ENCODE data around the gene SLMAP.

The SLMAP gene

DNA sequence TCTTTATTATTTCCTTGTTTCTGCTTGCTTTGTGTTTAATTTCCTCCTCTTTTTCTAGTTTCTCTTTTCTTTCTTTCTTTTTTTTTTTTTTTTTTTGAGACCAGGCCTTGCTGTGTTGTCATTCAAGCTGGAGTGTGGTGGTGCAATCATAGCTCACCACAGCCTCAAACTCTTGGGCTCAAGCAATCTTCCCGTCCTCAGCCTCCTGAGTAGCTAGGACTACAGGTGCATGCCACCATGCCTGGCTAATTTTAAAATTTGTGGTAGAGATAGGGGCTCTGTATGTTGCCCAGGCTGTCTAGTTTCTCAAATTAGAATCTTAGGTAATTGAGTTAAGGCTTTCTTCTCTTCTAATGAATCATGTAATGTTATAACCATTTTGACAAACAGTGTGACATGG lies 22.4 kb downstream of the SLMAP start:
- H3K27me3 ChIP-seq (ENCODE audit: control insufficient read depth in 1 of 2, insufficient read depth in 1 of 2, low read length in 2 of 2): no peaks in the 10 kb centered on the region
- no peak overlapping the region for H4K8ac ChIP-seq (ENCODE audit: low read length)
- no peak overlapping the region for H3K4me2 ChIP-seq (ENCODE audit: low read length, poor library complexity, severe bottlenecking)
- H3K4me1 ChIP-seq (ENCODE audit: control insufficient read depth, insufficient read depth, low read depth, low read length): no peaks in the 10 kb centered on the region
- H2BK5ac ChIP-seq (ENCODE audit: low read depth, low read length, poor library complexity, severe bottlenecking): no peak overlapping the region
- H2BK15ac ChIP-seq (ENCODE audit: low read depth, poor library complexity, severe bottlenecking): no peak overlapping the region
- H3K4ac ChIP-seq (ENCODE audit: low read depth in 1 of 2, low read length in 2 of 2): no peak overlapping the region
- no peak overlapping the region for H2BK120ac ChIP-seq (ENCODE audit: low read depth, low read length)
- peaks cover 12% of the 10 kb centered on the region for H3K79me1 ChIP-seq (replicated peaks; ENCODE audit: low read length, poor library complexity, severe bottlenecking)
- H3K23ac ChIP-seq (ENCODE audit: low read length in 2 of 2): no peak overlapping the region
- DNase-seq: peak; percentile 46
- 85% methylated on average over 1 of the region's 1 CpG for WGBS
- H3K14ac ChIP-seq (ENCODE audit: low read length in 2 of 2): no peak overlapping the region
- no peak overlapping the region for H3K27ac ChIP-seq (ENCODE audit: low read length, poor library complexity, severe bottlenecking)
- H2BK12ac ChIP-seq (ENCODE audit: low read length in 2 of 2): no peak overlapping the region
- H3K18ac ChIP-seq (ENCODE audit: low read depth in 1 of 2, low read length in 2 of 2): no peak overlapping the region
- H2AFZ ChIP-seq (ENCODE audit: low read depth, low read length): no peak overlapping the region
- H3K4me3 ChIP-seq (ENCODE audit: insufficient read depth in 1 of 2, low read depth in 1 of 2, low read length in 2 of 2): no peak overlapping the region
- H2AK5ac ChIP-seq (ENCODE audit: low read length, severe bottlenecking): no peak overlapping the region
- no peak overlapping the region for H3K9ac ChIP-seq (ENCODE audit: low read length)
- no peaks in the 10 kb centered on the region for H3K9me3 ChIP-seq (ENCODE audit: control insufficient read depth, low read length)
- H4K91ac ChIP-seq (ENCODE audit: low read length): no peak overlapping the region
- H3K36me3 ChIP-seq (ENCODE audit: control insufficient read depth in 1 of 2, insufficient read depth in 2 of 2, low read depth in 1 of 2, low read length in 2 of 2): no peaks in the 10 kb centered on the region

DNA sequence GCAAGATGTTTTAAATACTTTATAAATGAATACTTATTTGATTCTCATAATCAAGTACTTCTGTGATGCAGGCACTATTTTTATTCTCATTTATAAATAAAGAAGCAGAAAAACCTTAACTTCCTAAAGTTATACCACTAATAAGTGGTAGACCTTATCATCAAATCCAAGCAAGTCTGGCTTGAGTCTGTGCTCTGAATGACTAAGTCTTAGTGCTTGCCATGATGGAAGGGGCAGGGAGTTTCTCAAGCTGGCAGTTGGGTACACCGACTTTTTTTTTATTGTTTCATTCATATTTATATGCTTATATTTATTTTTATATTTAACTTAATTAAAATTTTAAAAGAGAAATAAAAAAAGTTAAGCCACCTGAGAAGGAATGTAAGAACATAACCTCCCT lies 23.6 kb downstream of the SLMAP start:
- H3K4me2 ChIP-seq (ENCODE audit: low read length, poor library complexity, severe bottlenecking): no peak overlapping the region
- H3K9ac ChIP-seq (ENCODE audit: low read length): no peak overlapping the region
- no peak overlapping the region for H2AFZ ChIP-seq (ENCODE audit: low read depth, low read length)
- H2BK120ac ChIP-seq (ENCODE audit: low read depth, low read length): no peak overlapping the region
- peaks cover 21% of the 10 kb centered on the region for H3K79me1 ChIP-seq (replicated peaks; ENCODE audit: low read length, poor library complexity, severe bottlenecking)
- peaks cover 2% of the 10 kb centered on the region for H3K4me1 ChIP-seq (ENCODE audit: control insufficient read depth, insufficient read depth, low read depth, low read length)
- no peak overlapping the region for H3K18ac ChIP-seq (ENCODE audit: low read depth in 1 of 2, low read length in 2 of 2)
- no peaks in the 10 kb centered on the region for H3K36me3 ChIP-seq (ENCODE audit: control insufficient read depth in 1 of 2, insufficient read depth in 2 of 2, low read depth in 1 of 2, low read length in 2 of 2)
- no peak overlapping the region for H4K91ac ChIP-seq (ENCODE audit: low read length)
- H2BK12ac ChIP-seq (ENCODE audit: low read length in 2 of 2): no peak overlapping the region
- no peak for DNase-seq
- H2BK15ac ChIP-seq (ENCODE audit: low read depth, poor library complexity, severe bottlenecking): no peak overlapping the region
- H3K14ac ChIP-seq (ENCODE audit: low read length in 2 of 2): no peak overlapping the region
- no peak overlapping the region for H3K23ac ChIP-seq (ENCODE audit: low read length in 2 of 2)
- no peaks in the 10 kb centered on the region for H3K9me3 ChIP-seq (ENCODE audit: control insufficient read depth, low read length)
- no peak overlapping the region for H3K27ac ChIP-seq (ENCODE audit: low read length, poor library complexity, severe bottlenecking)
- no peaks in the 10 kb centered on the region for H3K27me3 ChIP-seq (ENCODE audit: control insufficient read depth in 1 of 2, insufficient read depth in 1 of 2, low read length in 2 of 2)
- H3K4ac ChIP-seq (ENCODE audit: low read depth in 1 of 2, low read length in 2 of 2): no peak overlapping the region
- no peak overlapping the region for H2BK5ac ChIP-seq (ENCODE audit: low read depth, low read length, poor library complexity, severe bottlenecking)
- no peak overlapping the region for H4K8ac ChIP-seq (ENCODE audit: low read length)
- no peak overlapping the region for H2AK5ac ChIP-seq (ENCODE audit: low read length, severe bottlenecking)
- WGBS: no CpG with 5 or more reads among the region's 1 CpG
- no peak overlapping the region for H3K4me3 ChIP-seq (ENCODE audit: insufficient read depth in 1 of 2, low read depth in 1 of 2, low read length in 2 of 2)

DNA sequence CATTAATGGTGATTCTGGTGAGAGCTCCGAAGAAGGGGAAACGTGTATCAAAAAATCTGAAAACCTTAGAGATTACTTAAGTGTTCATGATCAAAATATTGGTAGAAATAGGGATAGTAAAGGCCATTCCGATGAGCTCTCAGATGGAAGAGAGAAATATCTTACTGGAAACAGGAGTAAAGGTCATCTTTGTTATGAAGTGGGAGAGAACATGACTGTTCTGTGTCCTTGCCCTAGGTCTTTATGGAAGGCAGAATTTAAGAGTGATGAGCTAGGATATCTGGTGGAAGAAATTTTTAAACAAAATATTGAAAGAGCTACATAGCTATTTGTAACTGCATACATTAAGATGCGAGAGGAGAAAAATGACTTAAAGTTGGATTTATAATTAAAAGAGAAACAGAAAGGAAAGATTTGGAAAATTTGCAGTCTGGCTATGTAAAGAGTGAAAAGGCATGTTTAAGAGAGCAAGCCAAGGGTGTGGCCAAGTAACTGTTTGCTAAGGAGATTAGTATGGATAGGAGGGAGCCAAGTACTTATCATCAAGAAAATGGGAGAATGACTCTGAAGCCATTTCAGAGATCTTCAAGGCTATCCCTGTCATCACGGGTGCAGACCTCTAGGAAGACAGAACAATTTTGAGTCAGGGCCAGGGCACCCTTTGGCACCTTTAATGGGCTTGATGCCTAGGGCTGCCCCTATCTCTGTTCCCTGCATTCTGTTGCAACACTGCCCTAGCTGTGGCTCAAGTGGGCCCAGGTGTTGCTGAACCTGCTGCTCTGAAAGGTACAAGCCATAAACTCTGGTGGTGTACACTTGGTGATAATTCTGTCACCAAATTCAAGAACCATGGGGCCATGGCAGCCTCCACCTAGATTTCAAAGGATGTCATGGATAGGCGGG lies 27.3 kb downstream of the SLMAP start:
- Histone ChIP-seq H4K91ac (ENCODE audit: low read length) (no peak overlapping the region), H3K18ac (ENCODE audit: low read depth in 1 of 2, low read length in 2 of 2) (no peak overlapping the region), H3K36me3 (ENCODE audit: control insufficient read depth in 1 of 2, insufficient read depth in 2 of 2, low read depth in 1 of 2, low read length in 2 of 2) (no peaks in the 10 kb centered on the region), H3K23ac (ENCODE audit: low read length in 2 of 2) (no peak overlapping the region), H3K4ac (ENCODE audit: low read depth in 1 of 2, low read length in 2 of 2) (no peak overlapping the region), H3K9ac (ENCODE audit: low read length) (peak overlapping the region; percentile 15), H2BK120ac (ENCODE audit: low read depth, low read length) (no peak overlapping the region), H2BK12ac (ENCODE audit: low read length in 2 of 2) (no peak overlapping the region), H2BK15ac (ENCODE audit: low read depth, poor library complexity, severe bottlenecking) (no peak overlapping the region), H4K8ac (ENCODE audit: low read length) (no peak overlapping the region), H3K14ac (ENCODE audit: low read length in 2 of 2) (no peak overlapping the region), H3K4me1 (ENCODE audit: control insufficient read depth, insufficient read depth, low read depth, low read length) (peaks cover 2% of the 10 kb centered on the region), H3K9me3 (ENCODE audit: control insufficient read depth, low read length) (no peaks in the 10 kb centered on the region), H2AFZ (ENCODE audit: low read depth, low read length) (no peak overlapping the region), H3K4me2 (ENCODE audit: low read length, poor library complexity, severe bottlenecking) (no peak overlapping the region), H3K27me3 (ENCODE audit: control insufficient read depth in 1 of 2, insufficient read depth in 1 of 2, low read length in 2 of 2) (no peaks in the 10 kb centered on the region), H3K79me1 (replicated peaks; ENCODE audit: low read length, poor library complexity, severe bottlenecking) (peaks cover 20% of the 10 kb centered on the region), H2BK5ac (ENCODE audit: low read depth, low read length, poor library complexity, severe bottlenecking) (no peak overlapping the region), H2AK5ac (ENCODE audit: low read length, severe bottlenecking) (no peak overlapping the region), H3K4me3 (ENCODE audit: insufficient read depth in 1 of 2, low read depth in 1 of 2, low read length in 2 of 2) (peak overlapping the region in 1 of 2 experiments; percentile 42), H3K27ac (ENCODE audit: low read length, poor library complexity, severe bottlenecking) (no peak overlapping the region)
- WGBS: 97% methylated on average over 6 of the region's 6 CpGs
- DNase-seq: no peak

DNA sequence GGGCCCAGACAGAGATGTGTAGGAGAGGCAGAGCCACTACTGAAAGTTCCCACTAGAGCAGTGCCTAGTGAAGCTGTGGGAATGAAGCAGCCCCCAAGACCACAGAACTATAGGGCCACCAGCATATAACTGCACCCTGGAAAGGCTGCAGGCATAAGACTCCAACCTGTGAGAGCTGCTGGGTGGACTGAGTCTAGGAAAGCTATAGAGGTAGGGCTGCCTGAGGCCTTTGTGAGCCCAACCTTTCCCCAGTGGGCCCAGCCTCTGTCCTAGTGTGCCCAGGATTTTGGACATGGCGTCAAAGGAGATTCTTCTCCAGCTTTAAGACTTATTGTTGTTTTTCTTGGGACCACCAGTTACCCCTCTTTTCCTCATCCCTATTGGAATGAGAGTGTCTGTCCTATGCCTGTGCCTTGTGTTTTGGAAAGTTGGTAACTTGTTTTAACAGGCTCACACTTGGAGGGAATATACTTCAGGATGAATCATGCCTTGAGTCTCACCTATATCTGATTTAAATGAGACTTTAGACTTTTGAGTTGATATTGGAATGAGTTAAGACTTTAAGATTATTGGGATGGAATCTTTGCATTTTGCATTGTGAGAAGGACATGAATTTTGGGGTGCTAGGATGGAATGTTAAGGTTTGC lies 28.1 kb downstream of the SLMAP start:
- H3K4ac ChIP-seq (ENCODE audit: low read depth in 1 of 2, low read length in 2 of 2): no peak overlapping the region
- no peak overlapping the region for H3K9ac ChIP-seq (ENCODE audit: low read length)
- no peak overlapping the region for H2AFZ ChIP-seq (ENCODE audit: low read depth, low read length)
- no peak overlapping the region for H2BK120ac ChIP-seq (ENCODE audit: low read depth, low read length)
- H2BK15ac ChIP-seq (ENCODE audit: low read depth, poor library complexity, severe bottlenecking): no peak overlapping the region
- no peak overlapping the region for H2BK5ac ChIP-seq (ENCODE audit: low read depth, low read length, poor library complexity, severe bottlenecking)
- H3K9me3 ChIP-seq (ENCODE audit: control insufficient read depth, low read length): no peaks in the 10 kb centered on the region
- no peaks in the 10 kb centered on the region for H3K27me3 ChIP-seq (ENCODE audit: control insufficient read depth in 1 of 2, insufficient read depth in 1 of 2, low read length in 2 of 2)
- no peak overlapping the region for H3K23ac ChIP-seq (ENCODE audit: low read length in 2 of 2)
- peaks cover 2% of the 10 kb centered on the region for H3K4me1 ChIP-seq (ENCODE audit: control insufficient read depth, insufficient read depth, low read depth, low read length)
- H2BK12ac ChIP-seq (ENCODE audit: low read length in 2 of 2): no peak overlapping the region
- peaks cover 20% of the 10 kb centered on the region for H3K79me1 ChIP-seq (replicated peaks; ENCODE audit: low read length, poor library complexity, severe bottlenecking)
- H4K91ac ChIP-seq (ENCODE audit: low read length): no peak overlapping the region
- no peak overlapping the region for H3K4me3 ChIP-seq (ENCODE audit: insufficient read depth in 1 of 2, low read depth in 1 of 2, low read length in 2 of 2)
- H3K27ac ChIP-seq (ENCODE audit: low read length, poor library complexity, severe bottlenecking): no peak overlapping the region
- H3K18ac ChIP-seq (ENCODE audit: low read depth in 1 of 2, low read length in 2 of 2): no peak overlapping the region
- DNase-seq: no peak
- H3K14ac ChIP-seq (ENCODE audit: low read length in 2 of 2): no peak overlapping the region
- no peaks in the 10 kb centered on the region for H3K36me3 ChIP-seq (ENCODE audit: control insufficient read depth in 1 of 2, insufficient read depth in 2 of 2, low read depth in 1 of 2, low read length in 2 of 2)
- H3K4me2 ChIP-seq (ENCODE audit: low read length, poor library complexity, severe bottlenecking): no peak overlapping the region
- H2AK5ac ChIP-seq (ENCODE audit: low read length, severe bottlenecking): no peak overlapping the region
- WGBS: 80% methylated on average over 1 of the region's 1 CpG
- no peak overlapping the region for H4K8ac ChIP-seq (ENCODE audit: low read length)

All from mesenchymal stem cell (in vitro differentiated cells and primary cell).